GM12878 (cell line): ENCODE data around the gene KCNH5. TPM values are rescaled to one million over a fixed set of nuclear protein-coding genes. Genes with fewer than 3 reads are reported as not detected.

Experiments
- ATAC-seq: fragments of 200-7000 bp; cut with Tn5 transposase; 3 replicates; pipeline ENCODE4 v1.9.1; 2020; ENCODE audit warnings: mild to moderate bottlenecking, moderate library complexity
- BruUV-seq: library from RNA; stranded (reverse); fragments of 400-500 nt; replicated peaks from 2 replicates; lab custom pipeline; 2021; lab: Mats Ljungman, UMichigan
- CTCF ChIA-PET: fragments of 300-600 bp; sonication (Branson Sonifier 250); formaldehyde crosslinking; extraction: SDS; loops from one replicate; lab custom pipeline; 2021; ENCODE audit warnings: inconsistent platforms; lab: Yijun Ruan, JAX
- POLR2A ChIA-PET: fragments of 350-600 bp; formaldehyde crosslinking; extraction: SDS; loops from one replicate; lab custom pipeline; 2021; ENCODE audit warnings: inconsistent platforms; lab: Charles Lee
- RAD21 ChIA-PET: fragments of 300-600 bp; sonication (Branson Sonifier 250); formaldehyde crosslinking; loops from one replicate; lab custom pipeline; 2023; ENCODE audit warnings: antibody characterized with exemption; ENCODE audit not compliant: unreplicated experiment; lab: Charles Lee
- SMC1A ChIA-PET: fragments of 300-600 bp; sonication (Branson Sonifier 250); formaldehyde crosslinking; loops from one replicate; lab custom pipeline; 2023; ENCODE audit not compliant: unreplicated experiment, uncharacterized antibody; lab: Charles Lee
- DNase-seq: peaks from one replicate; pipeline ENCODE4 v3.0.0-alpha.2; 2011; ENCODE audit warnings: low read depth, low spot score
- FAIRE-seq: peaks from 3 replicates; lab custom pipeline; 2011; peaks lifted over from hg19 to GRCh38; lab: Jason Lieb, UNC
- H2AFZ ChIP-seq: 2 replicates; pipeline ENCODE4 v1.6.0; 2011; ENCODE audit warnings: low read depth, low read length, control low read depth; ENCODE audit not compliant: control insufficient read depth
- H3K27ac ChIP-seq: 2 replicates; pipeline ENCODE4 v1.5.1; 2011; ENCODE audit warnings: control low read depth; ENCODE audit not compliant: control insufficient read depth, insufficient read depth
- H3K27me3 ChIP-seq, 2 experiments: replicated peaks in 1 of 2; 2 replicates each; pipeline versions ENCODE4 v1.6.0 to v1.6.1; 2011; ENCODE audit warnings: low read length in 1 of 2; ENCODE audit not compliant: control insufficient read depth in 2 of 2, insufficient read depth in 2 of 2
- H3K36me3 ChIP-seq, 2 experiments: 2 replicates each; pipeline ENCODE4 v1.5.1; 2011; ENCODE audit warnings: low read length in 1 of 2; ENCODE audit not compliant: control insufficient read depth in 2 of 2, insufficient read depth in 2 of 2
- H3K4me1 ChIP-seq: 2 replicates; pipeline ENCODE4 v1.6.1; 2011; ENCODE audit warnings: mild to moderate bottlenecking, low read length, moderate library complexity, mixed read lengths; ENCODE audit not compliant: control insufficient read depth, insufficient read depth
- H3K4me2 ChIP-seq: 2 replicates; pipeline ENCODE4 v1.6.0; 2011; ENCODE audit warnings: control low read depth; ENCODE audit not compliant: control insufficient read depth, insufficient read depth
- H3K4me3 ChIP-seq: fragments of 200-600 bp; sonication (generic); 2 replicates; pipeline ENCODE4 v1.5.1; 2016
- H3K79me2 ChIP-seq: 2 replicates; pipeline ENCODE4 v1.6.0; 2011; ENCODE audit warnings: low read length; ENCODE audit not compliant: control insufficient read depth, insufficient read depth
- H3K9ac ChIP-seq: 2 replicates; pipeline ENCODE4 v1.8.0; 2011; ENCODE audit warnings: low read length, control low read depth, mixed read lengths; ENCODE audit not compliant: control insufficient read depth, insufficient read depth
- H3K9me3 ChIP-seq: replicated peaks from 3 replicates; pipeline ENCODE4 v1.5.1; 2011; ENCODE audit warnings: mild to moderate bottlenecking, low read length; ENCODE audit not compliant: control insufficient read depth, insufficient read depth
- H4K20me1 ChIP-seq: 2 replicates; pipeline ENCODE4 v1.6.0; 2011; ENCODE audit not compliant: control insufficient read depth, insufficient read depth
- BACH1 ChIP-seq: fragments of 450-650 bp; IDR thresholded peaks from 2 replicates; pipeline ENCODE4 v1.6.1; 2017; ENCODE audit warnings: mild to moderate bottlenecking, borderline replicate concordance
- EP300 ChIP-seq, 2 experiments: fragments of 150-350 bp in 1 of 2; IDR thresholded peaks; 2 replicates each; pipeline ENCODE4 v1.6.1; 2011 to 2012; ENCODE audit warnings: low read depth in 2 of 2, low read length in 2 of 2, borderline replicate concordance in 1 of 2, improper control_type of control experiment in 1 of 2, inconsistent platforms in 1 of 2; ENCODE audit not compliant: control insufficient read depth in 1 of 2
- JUNB ChIP-seq: IDR thresholded peaks from 2 replicates; pipeline ENCODE4 v1.6.1; 2016; ENCODE audit warnings: antibody characterized with exemption, mild to moderate bottlenecking
- NFYA ChIP-seq: IDR thresholded peaks from 2 replicates; pipeline ENCODE4 v1.6.1; 2011; ENCODE audit warnings: low read depth, mild to moderate bottlenecking, low read length, improper control_type of control experiment, borderline replicate concordance
- RB1 ChIP-seq: fragments of 450-650 bp; formaldehyde crosslinking; IDR thresholded peaks from 2 replicates; pipeline ENCODE4 v1.6.1; 2017; ENCODE audit warnings: mild to moderate bottlenecking, borderline replicate concordance
- SUPT20H ChIP-seq: IDR thresholded peaks from 2 replicates; pipeline ENCODE4 v1.6.1; 2011; ENCODE audit warnings: low read depth, mild to moderate bottlenecking, low read length, moderate library complexity, borderline replicate concordance; ENCODE audit not compliant: control insufficient read depth
- TCF3 ChIP-seq: IDR thresholded peaks from 2 replicates; pipeline ENCODE4 v1.6.1; 2012; ENCODE audit warnings: low read depth, mild to moderate bottlenecking, low read length, borderline replicate concordance; ENCODE audit not compliant: insufficient read depth
- ZZZ3 ChIP-seq: IDR thresholded peaks from 2 replicates; pipeline ENCODE4 v1.6.1; 2011; ENCODE audit warnings: low read depth; ENCODE audit not compliant: control insufficient read depth, insufficient read length
- WGBS: methylation state at CpG from one replicate; pipeline ENCODE4 v1.1.6; 2016; ENCODE audit warnings: low lambda C conversion rate; ENCODE audit not compliant: insufficient replicate concordance, insufficient coverage; ENCODE audit errors: missing lambda C conversion rate; 5-methylcytosine and 5-hydroxymethylcytosine counted together
- in situ Hi-C: fragments of 300-500 bp; cut with MboI; formaldehyde crosslinking; loops from 9 replicates; pipeline ENCODE4 v1.14.3; 2018; ENCODE audit warnings: mixed read lengths
- intact Hi-C: fragments of 100-400 bp; cut with micrococcal nuclease; formaldehyde crosslinking; loops from one replicate; pipeline ENCODE4 v1.14.2; 2022; ENCODE audit not compliant: unreplicated experiment
- polyA plus RNA-seq, 11 experiments: library from polyadenylated mRNA; depleted of rRNA in 4 of 11; unstranded in 6 of 11; stranded (reverse) in 5 of 11; fragments of >200 nt; fragmentation: Nextera tagmentation in 4 of 11; fragmentation: Illumina TruSeq in 1 of 11; extraction: Ambion mirVana in 4 of 11; extraction: Trizol in 1 of 11; gene quantifications; 1 replicate in 1 of 11; 2 replicates in 10 of 11; pipeline versions ENCODE4 v1.2.1 to v1.2.3, GENCODE V29; 2011 to 2016; ENCODE audit warnings: inconsistent platforms in 2 of 11, missing spikeins in 2 of 11, low read depth in 1 of 11
- total RNA-seq, 4 experiments: library from RNA; depleted of rRNA in 3 of 4; stranded (reverse); fragments of >200 nt in 3 of 4; fragmentation: Illumina TruSeq in 1 of 4; extraction: Trizol in 1 of 4; gene quantifications; 2 replicates each; pipeline versions ENCODE4 v1.2.1 to v1.2.3, GENCODE V29; 2013 to 2021

KCNH5 gene
- total and polyA plus RNA-seq, 10 of the 15 experiments (the other 5 are each of a cell fraction or from before 2014, with no cell fraction given) = under 0.01 to 0.04 (median 0.04) TPM; not detected in 7

DNA sequence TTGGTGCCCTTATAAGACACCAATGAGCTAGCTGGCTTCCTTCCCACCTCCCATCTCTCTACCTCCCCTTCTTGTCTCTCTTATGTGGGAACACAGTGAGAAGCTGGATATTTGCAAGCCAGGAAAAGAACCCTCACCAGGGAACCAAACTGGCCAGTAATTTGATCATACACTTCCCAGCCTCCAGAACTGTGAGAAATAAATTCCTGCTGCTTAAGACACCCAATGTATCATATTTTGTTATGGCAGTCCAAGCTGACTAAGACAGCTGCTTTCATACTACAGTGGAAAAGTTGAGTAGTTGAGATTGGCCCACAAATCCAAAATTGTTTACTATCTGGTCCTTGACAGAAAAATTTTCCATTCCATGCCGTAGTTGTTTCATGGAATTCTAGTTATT, 269.0 kb downstream of the KCNH5 start (continued):
- TF ChIP-seq JUNB (no peak), EP300 (IDR thresholded peaks at IDR 0.05; ENCODE audit: borderline replicate concordance in 1 of 2, control insufficient read depth in 1 of 2, low read depth in 2 of 2, low read length in 2 of 2) (no peak), SUPT20H (no peak)

DNA sequence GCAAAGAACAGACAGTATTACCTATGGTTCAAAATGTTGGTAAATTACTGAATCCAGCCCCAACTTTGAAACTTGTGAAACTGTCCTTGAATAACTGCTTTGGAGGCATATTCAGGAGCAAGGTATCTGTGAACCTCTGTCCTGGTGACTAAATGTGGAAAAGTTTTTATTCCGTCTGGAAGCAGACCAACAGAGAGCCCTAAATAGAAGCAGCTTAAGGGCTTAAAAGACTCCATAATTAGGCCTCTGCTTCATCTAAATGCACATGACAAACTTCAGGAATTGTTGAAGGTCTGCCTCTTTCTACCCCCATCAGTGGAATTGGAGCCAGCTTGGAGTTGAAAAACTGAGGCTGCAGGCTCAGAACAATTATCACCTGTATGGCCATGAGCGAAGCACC, 276.5 kb downstream of the KCNH5 start:
- no peaks in the 10 kb centered on the region for H3K36me3 ChIP-seq
- FAIRE-seq (no peak), ATAC-seq (no peak), DNase-seq (no peak)
- POLR2A ChIA-PET = no interaction called here
- H3K79me2 ChIP-seq = no peaks in the 10 kb centered on the region
- H3K27ac ChIP-seq = no peak overlapping the region
- no peaks in the 10 kb centered on the region for H4K20me1 ChIP-seq
- RAD21 ChIA-PET = no interaction called here
- no peak overlapping the region for H3K4me2 ChIP-seq
- 17% methylated on average over 2 of the region's 2 CpGs for WGBS
- H3K27me3 ChIP-seq = no peaks in the 10 kb centered on the region
- no peaks in the 10 kb centered on the region for H3K4me1 ChIP-seq
- no peak overlapping the region for H3K9ac ChIP-seq
- in situ Hi-C loops (no loop called here), intact Hi-C loops (no loop called here)
- BruUV-seq = no TSS peak
- CTCF ChIA-PET = no interaction called here
- H3K4me3 ChIP-seq = no peak overlapping the region
- H2AFZ ChIP-seq = no peak overlapping the region
- TF ChIP-seq BACH1 (no peak), ZZZ3 (no peak), TCF3 (no peak), RB1 (no peak), NFYA (no peak)
- SMC1A ChIA-PET = interaction anchor here (0.5 kb wide), 1 partner anchor 65 kb away, joined by 3 read pairs; no protein-coding TSS in a partner anchor
- no peaks in the 10 kb centered on the region for H3K9me3 ChIP-seq
